Naive thymus-derived CD4-positive, alpha-beta T cell (primary cell): ENCODE results near the gene FABP6. TPM values are rescaled to one million over a fixed set of nuclear protein-coding genes. Genes with fewer than 3 reads are reported as not detected.

ENCODE experiments used
- ATAC-seq: fragments of 150-1000 bp; cut with Tn5 transposase; 2 replicates; pipeline ENCODE4 v1.10.0; 2021; ENCODE audit warnings: mild to moderate bottlenecking, moderate library complexity
- CTCF ChIA-PET: fragments of 350-600 bp; sonication (Branson Sonifier 250); formaldehyde crosslinking; loops from one replicate; lab custom pipeline; 2021; ENCODE audit warnings: antibody characterized with exemption; lab: Charles Lee
- POLR2A ChIA-PET: fragments of 350-600 bp; sonication (Branson Sonifier 250); formaldehyde crosslinking; loops from one replicate; lab custom pipeline; 2021; ENCODE audit warnings: antibody characterized with exemption, inconsistent platforms; lab: Charles Lee
- DNase-seq, 9 donors: peaks; one replicate each; pipeline versions ENCODE4 v3.0.0 to v3.0.0-alpha.2; 2020 to 2022; ENCODE audit warnings: mixed read lengths in 1 of 9
- H3K27ac ChIP-seq: one replicate; pipeline ENCODE4 v1.7.0; 2013; ENCODE audit warnings: mild to moderate bottlenecking, low read depth, low read length, moderate library complexity
- H3K27me3 ChIP-seq, 2 donors: one replicate each; pipeline ENCODE4 v1.7.0; 2013; ENCODE audit warnings: low read length in 2 of 2, mild to moderate bottlenecking in 2 of 2, moderate library complexity in 2 of 2; ENCODE audit not compliant: control insufficient read depth in 2 of 2, insufficient read depth in 2 of 2
- H3K36me3 ChIP-seq, 3 experiments: 1 replicate in 2 of 3; 2 replicates in 1 of 3; pipeline ENCODE4 v1.7.0; 2013; ENCODE audit warnings: low read length in 3 of 3, mild to moderate bottlenecking in 3 of 3, moderate library complexity in 1 of 3; ENCODE audit not compliant: insufficient read depth in 3 of 3, control insufficient read depth in 2 of 3
- H3K4me1 ChIP-seq, 2 donors: one replicate each; pipeline ENCODE4 v1.7.0; 2013; ENCODE audit warnings: low read length in 2 of 2, mild to moderate bottlenecking in 2 of 2, moderate library complexity in 1 of 2; ENCODE audit not compliant: control insufficient read depth in 2 of 2, insufficient read depth in 2 of 2
- H3K4me3 ChIP-seq: 2 replicates; pipeline ENCODE4 v1.7.0; 2013; ENCODE audit warnings: mild to moderate bottlenecking, low read length
- H3K9me3 ChIP-seq, 3 experiments: 1 replicate in 2 of 3; 2 replicates in 1 of 3; pipeline ENCODE4 v1.7.0; 2013; ENCODE audit warnings: low read length in 3 of 3; ENCODE audit not compliant: control insufficient read depth in 2 of 3
- H3K27ac Mint-ChIP-seq, 9 donors: one replicate each; pipeline ENCODE4 v1.8.0; 2020 to 2022; ENCODE audit warnings: mixed read lengths in 9 of 9, mild to moderate bottlenecking in 8 of 9, moderate library complexity in 5 of 9, inconsistent platforms in 2 of 9
- H3K27me3 Mint-ChIP-seq, 5 donors: one replicate each; pipeline ENCODE4 v1.8.0; 2021 to 2022; ENCODE audit warnings: mixed read lengths in 5 of 5, mild to moderate bottlenecking in 1 of 5
- H3K36me3 Mint-ChIP-seq, 5 donors: one replicate each; pipeline ENCODE4 v1.8.0; 2020 to 2022; ENCODE audit warnings: mixed read lengths in 5 of 5, mild to moderate bottlenecking in 3 of 5, inconsistent platforms in 1 of 5
- H3K4me1 Mint-ChIP-seq, 7 donors: one replicate each; pipeline ENCODE4 v1.8.0; 2020 to 2022; ENCODE audit warnings: mixed read lengths in 7 of 7, mild to moderate bottlenecking in 3 of 7, inconsistent platforms in 1 of 7
- H3K4me3 Mint-ChIP-seq, 10 donors: one replicate each; pipeline ENCODE4 v1.8.0; 2020 to 2022; ENCODE audit warnings: mild to moderate bottlenecking in 10 of 10, mixed read lengths in 10 of 10, moderate library complexity in 6 of 10, inconsistent platforms in 2 of 10
- H3K9me3 Mint-ChIP-seq, 11 donors: one replicate each; pipeline ENCODE4 v1.8.0; 2020 to 2022; ENCODE audit warnings: mixed read lengths in 11 of 11, mild to moderate bottlenecking in 4 of 11, inconsistent platforms in 1 of 11, moderate library complexity in 1 of 11
- intact Hi-C, 2 donors: fragments of 100-400 bp; cut with micrococcal nuclease; formaldehyde crosslinking; loops; one replicate each; pipeline ENCODE4 v1.15.1; 2023
- polyA plus RNA-seq, 2 donors: library from polyadenylated mRNA; unstranded; fragments of 300-500 nt; fragmentation: Illumina TruSeq; gene quantifications; one replicate each; pipeline ENCODE4 v1.2.3, GENCODE V29; 2021
- total RNA-seq, 6 experiments: library from RNA in 5 of 6; stranded (reverse) in 5 of 6; gene quantifications; 1 replicate in 5 of 6; 2 replicates in 1 of 6; pipeline ENCODE4 v1.2.3 and lab custom pipeline; 2021 to 2026

FABP6 gene
- total and polyA plus RNA-seq, 7 experiments from 2014 or later: 0.60 TPM; not detected in 6

DNA sequence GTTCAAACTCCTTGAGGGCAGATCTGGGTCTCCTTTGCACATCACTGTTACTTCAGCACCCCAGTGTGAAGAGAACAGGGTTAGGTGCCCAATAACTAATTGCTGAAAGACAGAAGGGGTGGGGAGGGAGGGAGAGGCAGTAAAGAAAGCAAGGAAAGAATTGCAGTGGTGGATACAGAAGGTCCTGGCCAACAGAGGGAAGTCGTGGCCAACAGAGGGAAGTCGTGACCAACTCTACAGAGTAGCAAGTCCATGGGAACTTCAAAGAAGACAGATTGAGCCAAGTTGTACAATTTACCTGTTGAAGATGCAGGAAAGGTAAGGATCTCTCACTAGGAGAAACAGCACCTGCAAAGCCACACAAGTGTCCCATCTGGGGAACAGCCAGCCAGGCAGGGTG is 56.0 kb downstream of the FABP6 start:
- Histone ChIP-seq H3K27me3 (no peaks in the 10 kb centered on the region), H3K27ac (no peak overlapping the region), H3K4me3 (no peak overlapping the region), H3K4me1 (no peaks in the 10 kb centered on the region), H3K36me3 (no peaks in the 10 kb centered on the region), H3K9me3 (no peaks in the 10 kb centered on the region)
- intact Hi-C loops: no loop called here
- no peak overlapping the region for H3K4me3 Mint-ChIP-seq
- H3K4me1 Mint-ChIP-seq: no peaks in the 10 kb centered on the region
- no peak for DNase-seq
- no peaks in the 10 kb centered on the region for H3K9me3 Mint-ChIP-seq
- H3K36me3 Mint-ChIP-seq: no peaks in the 10 kb centered on the region
- ATAC-seq: no peak
- POLR2A ChIA-PET: no interaction called here
- peaks cover 0 to 15% (median 10%) of the 10 kb centered on the region in 5 donors for H3K27me3 Mint-ChIP-seq
- CTCF ChIA-PET: no interaction called here
- no peak overlapping the region for H3K27ac Mint-ChIP-seq

DNA sequence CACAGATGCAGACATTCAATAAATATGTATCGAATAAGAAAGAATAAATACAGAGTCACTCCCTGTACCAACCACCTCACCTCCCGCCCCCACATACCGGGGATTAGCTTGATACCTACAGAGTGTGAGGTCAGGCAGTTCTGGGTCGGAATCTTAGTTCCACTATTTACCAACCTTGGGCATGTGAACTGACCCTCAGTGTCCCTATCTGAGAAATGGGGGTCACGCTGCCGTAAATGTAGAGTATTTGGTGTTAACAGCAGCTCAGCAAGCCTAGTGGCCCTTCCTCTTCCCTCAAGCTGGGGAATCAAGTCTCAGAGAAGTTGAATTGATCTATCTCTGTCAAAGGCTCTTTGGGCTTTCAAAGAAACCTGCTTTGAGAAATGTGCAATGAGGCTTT is 57.6 kb downstream of the FABP6 start:
- Histone ChIP-seq H3K36me3 (no peaks in the 10 kb centered on the region), H3K27me3 (no peaks in the 10 kb centered on the region), H3K27ac (no peak overlapping the region), H3K4me1 (no peaks in the 10 kb centered on the region), H3K9me3 (no peaks in the 10 kb centered on the region), H3K4me3 (no peak overlapping the region)
- Mint-ChIP-seq H3K4me1 (peaks cover 0 to 3% (median 0%) of the 10 kb centered on the region in 7 donors), H3K9me3 (no peaks in the 10 kb centered on the region), H3K4me3 (no peak overlapping the region), H3K36me3 (no peaks in the 10 kb centered on the region), H3K27me3 (peaks cover 0 to 22% (median 9%) of the 10 kb centered on the region in 5 donors), H3K27ac (no peak overlapping the region)
- intact Hi-C loops: no loop called here
- ATAC-seq (no peak), DNase-seq (no peak)
- POLR2A ChIA-PET: no interaction called here
- CTCF ChIA-PET: no interaction called here

DNA sequence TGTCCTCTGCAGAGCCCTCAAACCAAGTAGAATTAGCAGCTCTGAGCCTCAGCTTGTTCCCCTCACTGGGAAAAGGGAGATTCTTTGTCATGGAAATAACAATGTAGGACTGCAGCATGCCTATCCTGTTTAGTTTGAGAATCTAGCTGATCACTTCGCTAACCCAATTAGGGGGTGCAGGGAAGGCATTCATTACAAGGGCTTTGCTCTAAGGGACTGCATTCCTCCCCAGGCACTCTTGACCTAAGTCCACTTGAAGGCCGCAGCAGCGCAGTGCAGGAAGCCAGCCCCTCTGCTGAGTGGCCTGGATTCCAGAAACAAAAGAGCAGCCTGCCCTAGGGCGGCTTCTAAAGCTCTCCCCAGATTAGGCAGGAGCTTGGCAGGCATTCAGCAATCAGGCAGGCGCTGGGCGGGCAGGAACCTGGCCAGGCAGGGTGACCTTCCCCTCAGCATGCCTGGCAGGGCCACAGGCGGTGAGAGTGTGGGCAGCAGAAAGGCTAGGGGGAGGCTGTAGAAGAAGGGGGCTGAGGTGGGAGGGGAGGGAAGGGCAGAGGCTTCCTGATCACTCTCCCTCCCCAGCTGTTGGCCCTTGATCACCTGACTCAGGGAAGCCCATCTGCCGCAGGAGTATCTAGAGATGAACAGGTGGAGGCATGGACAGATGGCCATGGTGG is 58.2 kb downstream of the FABP6 start:
- Histone ChIP-seq H3K4me1 (no peaks in the 10 kb centered on the region), H3K36me3 (no peaks in the 10 kb centered on the region), H3K9me3 (no peaks in the 10 kb centered on the region), H3K27me3 (no peaks in the 10 kb centered on the region), H3K4me3 (no peak overlapping the region), H3K27ac (no peak overlapping the region)
- Mint-ChIP-seq H3K36me3 (no peaks in the 10 kb centered on the region), H3K9me3 (no peaks in the 10 kb centered on the region), H3K4me1 (peaks cover 0 to 3% (median 0%) of the 10 kb centered on the region in 7 donors), H3K4me3 (no peak overlapping the region), H3K27ac (no peak overlapping the region), H3K27me3 (peaks cover 0 to 22% (median 9%) of the 10 kb centered on the region in 5 donors)
- POLR2A ChIA-PET: no interaction called here
- no peak for ATAC-seq
- CTCF ChIA-PET: no interaction called here
- no peak for DNase-seq
- intact Hi-C loops: no loop called here

Other genes with a start within 250 kb of the FABP6 start
- 10 to 100 TPM; 24.3 to 56.5 (median 41.7) TPM for gene TTC1, start 220.4 kb upstream of the FABP6 start, total RNA-seq
- 10 to 100 TPM; 78.2 to 86.4 TPM for gene TTC1, start 220.4 kb upstream of the FABP6 start, polyA plus RNA-seq
- 10 to 100 TPM; 21.2 to 43.6 (median 29.5) TPM for gene PWWP2A, start 110.1 kb upstream of the FABP6 start, total RNA-seq
- 10 to 100 TPM; 25.9 to 27.3 TPM for gene PWWP2A, start 110.1 kb upstream of the FABP6 start, polyA plus RNA-seq
- gene CCNJL, start 83.1 kb downstream of the FABP6 start, total RNA-seq: 1 to 10 TPM in 1 of 5 experiments, under 1 TPM in 1, not detected in 3; 0.42 to 2.3 TPM
- not detected for gene CCNJL, start 83.1 kb downstream of the FABP6 start, polyA plus RNA-seq
- gene C1QTNF2, start 141.1 kb downstream of the FABP6 start, total RNA-seq: not detected
- gene C1QTNF2, start 141.1 kb downstream of the FABP6 start, polyA plus RNA-seq: not detected
- under 1 TPM in 4 of 5 experiments, not detected in 1; 0.22 to 0.94 (median 0.78) TPM for gene FAM200C, start 170.5 kb downstream of the FABP6 start, total RNA-seq
- gene FAM200C, start 170.5 kb downstream of the FABP6 start, polyA plus RNA-seq: under 1 TPM; 0.25 to 0.46 TPM
- 10 to 100 TPM; 53.0 to 85.3 (median 77.0) TPM for gene SLU7, start 189.6 kb downstream of the FABP6 start, total RNA-seq
- gene SLU7, start 189.6 kb downstream of the FABP6 start, polyA plus RNA-seq: 10 to 100 TPM; 64.1 to 78.1 TPM
- 10 to 100 TPM in 1 of 5 experiments, 1 to 10 TPM in 4; 3.8 to 97.7 (median 5.7) TPM for gene PTTG1, start 192.3 kb downstream of the FABP6 start, total RNA-seq
- gene PTTG1, start 192.3 kb downstream of the FABP6 start, polyA plus RNA-seq: 10 to 100 TPM; 10.5 to 11.8 TPM